ENCODE measurements around the gene CMTM6. TPM values are rescaled to one million over a fixed set of nuclear protein-coding genes. Genes with fewer than 3 reads are reported as not detected.

CMTM6 gene
- total and polyA plus RNA-seq, 2 of the 8 experiments (the other 6 are each of a cell fraction or from before 2014, with no cell fraction given): 24.0 to 51.5 TPM

- H3K23ac ChIP-seq (ENCODE audit: insufficient read length): no peak overlapping the region
- no peaks in the 10 kb centered on the region for H3K79me2 ChIP-seq (ENCODE audit: control insufficient read depth in 1 of 2, insufficient read depth in 2 of 2, low read length in 2 of 2)
- H2AK5ac ChIP-seq (ENCODE audit: low read depth, low read length): no peak overlapping the region
- no peak for TF ChIP-seq MAX (IDR thresholded peaks at IDR 0.05)
- TF ChIP-seq EGR1 (IDR thresholded peaks at IDR 0.05; ENCODE audit: borderline replicate concordance, low read depth, low read length): no peak
- no peak for TF ChIP-seq SP1 (IDR thresholded peaks at IDR 0.05; ENCODE audit: low read depth, low read length)
- TF ChIP-seq CHD1 (IDR thresholded peaks at IDR 0.05; ENCODE audit: low read depth, low read length): no peak
- TF ChIP-seq HDAC6 (IDR thresholded peaks at IDR 0.05; ENCODE audit: low read depth, low read length): no peak
- TF ChIP-seq EP300 (IDR thresholded peaks at IDR 0.05; ENCODE audit: borderline replicate concordance in 1 of 2, low read depth in 2 of 2, low read length in 2 of 2): no peak
- TF ChIP-seq BACH1 (IDR thresholded peaks at IDR 0.05; ENCODE audit: low read length): no peak
- no peak for TF ChIP-seq RXRA (IDR thresholded peaks at IDR 0.05; ENCODE audit: insufficient read depth, low read depth, low read length)
- TF ChIP-seq RBBP5 (IDR thresholded peaks at IDR 0.05; ENCODE audit: borderline replicate concordance, low read depth, low read length): no peak
- no peak for TF ChIP-seq YY1 (IDR thresholded peaks at IDR 0.05; ENCODE audit: low read depth, low read length)
- no peak for TF ChIP-seq ATF3 (IDR thresholded peaks at IDR 0.05; ENCODE audit: insufficient read depth, low read depth, low read length)
- no peak for TF ChIP-seq CBX5 (IDR thresholded peaks at IDR 0.05; ENCODE audit: low read depth, low read length)
- no peak for TF ChIP-seq POU5F1 (IDR thresholded peaks at IDR 0.05; ENCODE audit: low read depth, low read length)
- no peak overlapping the region for H2BK120ac ChIP-seq (replicated peaks; ENCODE audit: low read depth, low read length)
- no peaks in the 10 kb centered on the region for H3K23me2 ChIP-seq (ENCODE audit: low read depth, low read length)
- H3K4me2 ChIP-seq (ENCODE audit: insufficient read depth in 1 of 2, low read depth in 2 of 2, low read length in 2 of 2): no peak overlapping the region
- H3K4ac ChIP-seq (replicated peaks; ENCODE audit: insufficient read length, low read depth, low read length): no peak overlapping the region
- FAIRE-seq (no peak), DNase-seq (ENCODE audit: low read depth in 1 of 2, low spot score in 2 of 2) (no peak)
- H3K27ac ChIP-seq (ENCODE audit: low read depth, low read length): no peak overlapping the region
- no peak overlapping the region for H2BK15ac ChIP-seq (ENCODE audit: low read length)
- H4K8ac ChIP-seq (ENCODE audit: extremely low read depth, insufficient read depth, low read length): no peak overlapping the region
- WGBS, 2 experiments (ENCODE audit: extremely low coverage in 1 of 2, insufficient coverage in 1 of 2, insufficient read length in 1 of 2, insufficient replicate concordance in 2 of 2, low coverage in 1 of 2, low lambda C conversion rate in 2 of 2, missing lambda C conversion rate in 1 of 2): 89% methylated on average over 2 of the region's 2 CpGs; no CpG with 5 or more reads in 1 of the 2 experiments
- peaks cover 0 to 3% (median 0%) of the 10 kb centered on the region in 4 experiments; a peak in 1 of 8 replicates for H3K36me3 ChIP-seq (ENCODE audit: control insufficient read depth in 2 of 4, insufficient read depth in 4 of 4, low read length in 3 of 4)
- H3K4me1 ChIP-seq (replicated peaks in 1 of 4; ENCODE audit: control insufficient read depth in 3 of 4, insufficient read depth in 4 of 4, low read length in 3 of 4): peaks cover 0 to 7% (median 7%) of the 10 kb centered on the region in 4 experiments; a peak in 4 of 7 replicates
- no peak overlapping the region for H2BK5ac ChIP-seq (ENCODE audit: low read depth, low read length)
- H2BK12ac ChIP-seq (ENCODE audit: low read depth, low read length): no peak overlapping the region
- no peak overlapping the region for H4K5ac ChIP-seq (ENCODE audit: insufficient read length, low read depth, low read length)
- H3K4me3 ChIP-seq (ENCODE audit: extremely low read depth in 1 of 4, insufficient read depth in 2 of 4, low read depth in 3 of 4, low read length in 4 of 4): no peak overlapping the region
- ChIA-PET CTCF (ENCODE audit: partially characterized antibody) (interaction anchor here (0.6 to 4.3 kb wide), 10 partner anchors 10 to 432 kb away, joined by 3 to 32 read pairs (median 4); no protein-coding TSS in a partner anchor), POLR2A (ENCODE audit: partially characterized antibody) (interaction anchor here (1.0 kb wide), 1 partner anchor 59 kb away, joined by 3 read pairs; the partner anchor contains the start of gene CMTM7)
- no peak overlapping the region for H3K56ac ChIP-seq (replicated peaks; ENCODE audit: insufficient read length, low read depth, low read length)
- H2BK20ac ChIP-seq (ENCODE audit: low read length): no peak overlapping the region
- H3K9ac ChIP-seq (replicated peaks in 1 of 4; ENCODE audit: extremely low read depth in 1 of 4, low read depth in 3 of 4, low read length in 3 of 4): no peak overlapping the region
- no peaks in the 10 kb centered on the region for H3K27me3 ChIP-seq (replicated peaks in 1 of 4; ENCODE audit: control insufficient read depth in 3 of 4, extremely low read depth in 1 of 4, insufficient read depth in 3 of 4, low read length in 3 of 4)
- H3K9me3 ChIP-seq (ENCODE audit: insufficient read depth in 2 of 2, low read depth in 1 of 2, low read length in 1 of 2): no peaks in the 10 kb centered on the region
- H2AFZ ChIP-seq (ENCODE audit: low read length): no peak overlapping the region
- no peaks in the 10 kb centered on the region for H3K79me1 ChIP-seq (ENCODE audit: low read depth, low read length)
- no peak overlapping the region for H3K14ac ChIP-seq (ENCODE audit: insufficient read length)
- no peaks in the 10 kb centered on the region for H4K20me1 ChIP-seq (replicated peaks in 1 of 2; ENCODE audit: control insufficient read depth in 1 of 2, insufficient read depth in 2 of 2, low read length in 2 of 2)
- no peak overlapping the region for H4K91ac ChIP-seq (replicated peaks; ENCODE audit: insufficient read length, low read length)
- no peak overlapping the region for H3K18ac ChIP-seq (ENCODE audit: extremely low read depth, low read length)
Observed at GRCh38 chr3:32450426-32450825, 52.2 kb downstream of the CMTM6 start.

Measured in H1 (cell line).